ENCODE measurements around the gene GDPD2.
"Not testable (repeated sequence)": the region's sequence is repeated elsewhere in the genome, so short reads cannot be mapped to it uniquely, and the experiment has no call there.

The GDPD2 gene

GRCh38 chrX:70422851-70423341 lies at the start of gene GDPD2:
GDPD2 (plus strand) TSS chrX:70423314; CDS start chrX:70424985, 1,671 bp downstream.
- DNase-seq (ENCODE audit: low read depth, low spot score) = no peak

- DNase-seq (ENCODE audit: low read depth, low spot score) = no peak
Measured at GRCh38 chrX:70386235-70386634, 36.9 kb upstream of the GDPD2 start.

- no peak for DNase-seq (ENCODE audit: low read depth, low spot score)
Measured at GRCh38 chrX:70398899-70399298, 24.2 kb upstream of the GDPD2 start.

- DNase-seq (ENCODE audit: low read depth, low spot score) = not testable (repeated sequence)
Measured at GRCh38 chrX:70400181-70400580, 22.9 kb upstream of the GDPD2 start.

- DNase-seq (ENCODE audit: low read depth, low spot score) = no peak
Measured at GRCh38 chrX:70402721-70403120, 20.4 kb upstream of the GDPD2 start.

- no peak for DNase-seq (ENCODE audit: low read depth, low spot score)
Measured at GRCh38 chrX:70405003-70405402, 18.1 kb upstream of the GDPD2 start.

GRCh38 chrX:70410921-70411320 lies 12.2 kb upstream of the GDPD2 start:
- no peak for DNase-seq (ENCODE audit: low read depth, low spot score)

- DNase-seq (ENCODE audit: low read depth, low spot score) = no peak
Measured at GRCh38 chrX:70411475-70411874, 11.6 kb upstream of the GDPD2 start.

GRCh38 chrX:70421618-70422017 lies 1.5 kb upstream of the GDPD2 start:
- DNase-seq (ENCODE audit: low read depth, low spot score) = no peak

GRCh38 chrX:70423936-70424675 lies 992 bp downstream of the GDPD2 start:
- no peak for DNase-seq (ENCODE audit: low read depth, low spot score)

- DNase-seq (ENCODE audit: low read depth, low spot score) = no peak
Measured at GRCh38 chrX:70424801-70425200, 1.7 kb downstream of the GDPD2 start.

GRCh38 chrX:70426286-70427278 lies 3.5 kb downstream of the GDPD2 start:
- DNase-seq (ENCODE audit: low read depth, low spot score) = no peak

- no peak for DNase-seq (ENCODE audit: low read depth, low spot score)
Measured at GRCh38 chrX:70427365-70427764, 4.3 kb downstream of the GDPD2 start.

GRCh38 chrX:70429759-70430158 lies 6.6 kb downstream of the GDPD2 start:
- no peak for DNase-seq (ENCODE audit: low read depth, low spot score)

- no peak for DNase-seq (ENCODE audit: low read depth, low spot score)
Measured at GRCh38 chrX:70432936-70433847, 10.1 kb downstream of the GDPD2 start.

- no peak for DNase-seq (ENCODE audit: low read depth, low spot score)
Measured at GRCh38 chrX:70433848-70434351, 10.8 kb downstream of the GDPD2 start.

- DNase-seq (ENCODE audit: low read depth, low spot score) = peak; percentile 43
Measured at GRCh38 chrX:70434352-70434866, 11.3 kb downstream of the GDPD2 start.

- no peak for DNase-seq (ENCODE audit: low read depth, low spot score)
Measured at GRCh38 chrX:70434914-70435586, 11.9 kb downstream of the GDPD2 start.

GRCh38 chrX:70436343-70436742 lies 13.2 kb downstream of the GDPD2 start:
- no peak for DNase-seq (ENCODE audit: low read depth, low spot score)

GRCh38 chrX:70437011-70437410 lies 13.9 kb downstream of the GDPD2 start:
- DNase-seq (ENCODE audit: low read depth, low spot score) = no peak
